ENCODE data around the gene MRPL16.

DNA sequence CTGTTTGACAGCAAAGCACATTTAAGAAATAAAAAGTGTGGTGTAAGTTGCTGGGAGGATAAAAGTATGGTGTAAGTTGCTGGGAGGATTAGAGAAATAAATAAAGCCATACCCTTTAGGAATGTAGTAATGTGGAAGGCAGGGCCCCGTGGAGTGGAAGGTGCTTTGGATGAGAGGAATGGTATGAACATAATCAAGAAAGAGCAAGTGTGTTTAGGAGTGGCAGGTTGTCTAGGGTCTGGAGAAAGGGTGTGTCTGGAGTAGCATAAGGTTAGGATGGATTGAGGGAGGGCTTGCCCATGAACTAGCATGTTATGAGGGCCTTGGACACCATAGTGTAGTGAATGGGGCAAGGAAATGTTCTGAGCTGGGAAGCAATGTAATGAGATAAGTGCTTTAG, 18.1 kb downstream of the MRPL16 start:
- TF ChIP-seq, protein P1, sequence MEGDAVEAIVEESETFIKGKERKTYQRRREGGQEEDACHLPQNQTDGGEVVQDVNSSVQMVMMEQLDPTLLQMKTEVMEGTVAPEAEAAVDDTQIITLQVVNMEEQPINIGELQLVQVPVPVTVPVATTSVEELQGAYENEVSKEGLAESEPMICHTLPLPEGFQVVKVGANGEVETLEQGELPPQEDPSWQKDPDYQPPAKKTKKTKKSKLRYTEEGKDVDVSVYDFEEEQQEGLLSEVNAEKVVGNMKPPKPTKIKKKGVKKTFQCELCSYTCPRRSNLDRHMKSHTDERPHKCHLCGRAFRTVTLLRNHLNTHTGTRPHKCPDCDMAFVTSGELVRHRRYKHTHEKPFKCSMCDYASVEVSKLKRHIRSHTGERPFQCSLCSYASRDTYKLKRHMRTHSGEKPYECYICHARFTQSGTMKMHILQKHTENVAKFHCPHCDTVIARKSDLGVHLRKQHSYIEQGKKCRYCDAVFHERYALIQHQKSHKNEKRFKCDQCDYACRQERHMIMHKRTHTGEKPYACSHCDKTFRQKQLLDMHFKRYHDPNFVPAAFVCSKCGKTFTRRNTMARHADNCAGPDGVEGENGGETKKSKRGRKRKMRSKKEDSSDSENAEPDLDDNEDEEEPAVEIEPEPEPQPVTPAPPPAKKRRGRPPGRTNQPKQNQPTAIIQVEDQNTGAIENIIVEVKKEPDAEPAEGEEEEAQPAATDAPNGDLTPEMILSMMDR (IDR thresholded peaks at IDR 0.05; ENCODE audit: insufficient read depth, low read length, poor library complexity, severe bottlenecking), result no peak
- no peak for TF ChIP-seq EZH2phosphoT487 (conservative IDR thresholded peaks at IDR 0.05; ENCODE audit: low read length)
